Astrocyte of the cerebellum (primary cell): Measurements from ENCODE around the gene MSH5.
"Not testable (repeated sequence)": the region's sequence is repeated elsewhere in the genome, so short reads cannot be mapped to it uniquely, and the experiment has no call there.

ENCODE experiments used
- DNase-seq: peaks from one replicate; pipeline ENCODE4 v3.0.0-alpha.2; 2011; ENCODE audit warnings: low read depth
- H3K4me3 ChIP-seq: 2 replicates; pipeline ENCODE4 v1.5.1; 2011; ENCODE audit warnings: mild to moderate bottlenecking, low read depth, low read length, moderate library complexity
- CTCF ChIP-seq: IDR thresholded peaks from 2 replicates; pipeline ENCODE4 v1.5.1; 2012; ENCODE audit warnings: low read length, low read depth, moderate library complexity, mild to moderate bottlenecking; ENCODE audit errors: missing control alignments
- in situ Hi-C: cut with HindIII; loops from 2 replicates; pipeline ENCODE4 v1.10.0; 2017; ENCODE audit warnings: low sequenced_read_pairs

The MSH5 gene

GRCh38 chr6:31805939-31806469 is 66.2 kb downstream of the MSH5 start:
- in situ Hi-C loops: no loop called here
- H3K4me3 ChIP-seq: peak overlapping the region; percentile 89
- no peak for DNase-seq
- TF ChIP-seq CTCF: no peak

- TF ChIP-seq CTCF: peak; percentile 21
- H3K4me3 ChIP-seq: peak within 1 kb of the TSS; percentile 89
- in situ Hi-C loops: no loop called here
- DNase-seq: peak; percentile 91
These were observed 66.9 kb downstream of the MSH5 start, which contains the start of gene LSM2 for GRCh38 chr6:31806470-31807272. Gene LSM2 (minus strand): TSS chr6:31806966. CDS start chr6:31806757, 209 bp downstream.

- in situ Hi-C loops, DNase-seq, H3K4me3 ChIP-seq: not testable (repeated sequence)
These were observed 68.8 kb downstream of the MSH5 start for GRCh38 chr6:31808599-31808998.

GRCh38 chr6:31811645-31812044 is 71.8 kb downstream of the MSH5 start:
- TF ChIP-seq CTCF: no peak
- in situ Hi-C loops: no loop called here
- DNase-seq: no peak
- no peak overlapping the region for H3K4me3 ChIP-seq
